ENCODE measurements around the gene SUPT20H.

GRCh38 chr13:37070145-37070695 is 10.7 kb upstream of the SUPT20H start:
- TF ChIP-seq CTCF (IDR thresholded peaks at IDR 0.05; ENCODE audit: poor library complexity) (no peak), EZH2 (IDR thresholded peaks at IDR 0.05; ENCODE audit: borderline replicate concordance) (no peak)
